Central memory CD8-positive, alpha-beta T cell (primary cell): ENCODE measurements around the gene NUP42.
"Not testable (repeated sequence)": the region's sequence is repeated elsewhere in the genome, so short reads cannot be mapped to it uniquely, and the experiment has no call there.

Experiments
- ATAC-seq: fragments of 150-1000 bp; cut with Tn5 transposase; replicated peaks from 2 replicates; pipeline ENCODE4 v1.10.0; 2022; ENCODE audit warnings: mild to moderate bottlenecking, moderate FRiP score, moderate number of reproducible peaks; ENCODE audit not compliant: poor library complexity, severe bottlenecking; ENCODE audit errors: extremely low read depth
- DNase-seq, 2 donors: peaks; one replicate each; pipeline ENCODE4 v3.0.0; 2021; ENCODE audit warnings: low spot score in 2 of 2
- H3K27ac Mint-ChIP-seq: one replicate; pipeline ENCODE4 v1.8.0; 2022; ENCODE audit warnings: low read depth, mild to moderate bottlenecking, moderate library complexity, mixed read lengths
- H3K27me3 Mint-ChIP-seq: one replicate; pipeline ENCODE4 v1.8.0; 2022; ENCODE audit warnings: mixed read lengths
- H3K36me3 Mint-ChIP-seq: one replicate; pipeline ENCODE4 v1.8.0; 2022; ENCODE audit warnings: mild to moderate bottlenecking, moderate library complexity, mixed read lengths; ENCODE audit not compliant: insufficient read depth
- H3K4me1 Mint-ChIP-seq: one replicate; pipeline ENCODE4 v1.8.0; 2022; ENCODE audit warnings: mixed read lengths
- H3K4me3 Mint-ChIP-seq: one replicate; pipeline ENCODE4 v1.8.0; 2022; ENCODE audit warnings: mild to moderate bottlenecking, moderate library complexity, mixed read lengths
- H3K9me3 Mint-ChIP-seq: one replicate; pipeline ENCODE4 v1.8.0; 2022; ENCODE audit warnings: mixed read lengths

The NUP42 gene

DNA sequence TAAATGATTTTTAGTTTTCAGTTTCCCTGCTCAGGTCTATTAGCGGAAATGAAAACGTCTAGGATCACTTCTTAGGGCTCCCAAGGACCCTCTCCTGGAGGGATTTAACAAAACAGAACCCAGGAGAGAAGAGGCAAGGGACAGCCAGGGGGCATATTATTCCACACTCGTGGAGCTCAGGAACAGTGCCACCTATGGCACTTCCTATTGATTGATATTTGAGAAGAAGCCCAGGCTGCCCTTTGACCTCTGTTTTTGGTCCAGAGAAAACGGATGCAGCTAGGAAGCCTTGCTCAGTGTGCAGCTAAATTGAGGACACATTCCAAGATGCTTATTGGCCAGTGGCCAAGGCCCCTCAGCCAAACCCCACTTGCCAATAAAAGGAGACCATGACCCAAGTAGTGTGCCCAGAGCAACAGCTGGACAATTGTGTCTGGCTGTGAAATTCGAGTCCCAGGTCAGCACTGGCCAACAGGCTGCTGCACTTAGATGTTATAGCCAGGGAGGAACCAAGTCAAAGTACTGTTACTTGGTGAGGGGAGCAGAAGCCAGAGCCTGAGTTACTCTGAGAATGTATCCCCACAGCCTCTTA, 40.7 kb downstream of the NUP42 start:
- no peak for ATAC-seq
- Mint-ChIP-seq H3K36me3 (no peaks in the 10 kb centered on the region), H3K4me1 (no peaks in the 10 kb centered on the region), H3K27ac (no peak overlapping the region), H3K27me3 (peaks cover 47% of the 10 kb centered on the region), H3K9me3 (no peaks in the 10 kb centered on the region), H3K4me3 (no peak overlapping the region)
- no peak for DNase-seq

DNA sequence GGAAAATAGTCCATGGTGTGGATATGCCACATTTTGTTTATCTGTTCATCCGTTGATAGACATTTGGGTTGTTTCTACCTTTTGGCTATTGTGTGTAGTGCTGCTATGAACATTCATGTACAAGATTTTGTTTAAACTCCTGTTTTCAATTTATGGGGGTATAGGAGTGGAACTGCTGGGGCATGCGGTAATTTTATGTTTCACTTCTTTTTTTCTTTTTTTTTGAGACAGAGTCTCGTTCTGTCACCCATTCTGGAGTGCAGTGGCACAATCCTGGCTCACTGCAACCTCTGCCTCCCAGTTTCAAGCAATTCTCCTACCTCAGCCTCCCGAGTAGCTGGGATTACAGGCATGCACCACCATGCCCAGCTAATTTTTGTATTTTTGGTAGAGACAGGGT, 42.5 kb downstream of the NUP42 start:
- H3K36me3 Mint-ChIP-seq, H3K27ac Mint-ChIP-seq, H3K4me3 Mint-ChIP-seq, DNase-seq, H3K4me1 Mint-ChIP-seq, ATAC-seq, H3K9me3 Mint-ChIP-seq: not testable (repeated sequence)
- H3K27me3 Mint-ChIP-seq: peaks cover 33% of the 10 kb centered on the region

DNA sequence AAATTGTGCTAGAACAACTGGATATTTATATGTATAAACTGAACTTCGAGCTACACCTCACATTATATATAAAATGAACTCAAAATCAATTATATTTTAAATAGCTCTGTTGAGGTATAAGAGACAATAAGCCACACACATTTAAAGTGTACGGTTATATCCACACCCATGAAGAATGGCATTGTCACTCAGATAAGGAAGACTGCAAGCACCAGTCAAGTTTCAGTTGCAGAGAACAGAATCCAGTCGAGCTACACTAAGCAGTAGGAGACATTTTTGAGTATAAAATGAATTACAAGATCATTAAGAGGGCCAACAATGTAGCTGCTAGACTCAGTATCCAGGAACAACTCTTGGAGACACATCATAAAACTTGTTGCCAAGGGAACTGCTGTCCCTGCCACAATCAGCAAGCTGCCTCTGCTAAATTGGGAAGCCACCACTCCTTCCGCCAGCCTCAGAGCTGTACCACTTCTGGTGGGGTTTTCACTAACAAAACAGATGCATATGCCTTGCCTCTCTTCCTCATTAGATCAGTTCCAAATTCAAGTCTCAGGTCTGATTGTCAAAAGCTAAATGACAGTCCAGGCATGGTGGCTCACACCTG, 45.1 kb downstream of the NUP42 start:
- Mint-ChIP-seq H3K27ac (no peak overlapping the region), H3K36me3 (no peaks in the 10 kb centered on the region), H3K4me1 (no peaks in the 10 kb centered on the region), H3K27me3 (peaks cover 19% of the 10 kb centered on the region), H3K4me3 (no peak overlapping the region), H3K9me3 (peaks cover 4% of the 10 kb centered on the region)
- DNase-seq (no peak), ATAC-seq (no peak)

DNA sequence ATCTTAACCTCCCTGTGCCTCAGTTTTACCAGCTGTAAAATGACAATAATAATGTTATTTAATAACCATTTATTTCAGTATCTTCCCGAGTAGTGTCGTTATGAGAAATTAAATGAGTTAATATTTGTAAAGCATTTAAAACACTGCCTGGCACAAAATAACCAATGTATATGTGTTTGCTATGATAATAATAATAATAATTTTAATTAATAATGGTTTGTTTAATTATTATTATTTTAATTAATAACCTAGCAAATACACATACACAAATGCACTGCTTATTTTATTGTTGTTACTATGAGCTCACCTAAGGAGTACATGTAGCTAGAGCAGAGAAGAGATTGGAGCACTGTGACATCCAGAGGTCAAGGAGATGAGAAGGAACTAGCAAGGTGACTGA, 46.6 kb downstream of the NUP42 start:
- peaks cover 2% of the 10 kb centered on the region for H3K4me1 Mint-ChIP-seq
- no peak overlapping the region for H3K27ac Mint-ChIP-seq
- H3K9me3 Mint-ChIP-seq: peaks cover 4% of the 10 kb centered on the region
- no peaks in the 10 kb centered on the region for H3K36me3 Mint-ChIP-seq
- H3K27me3 Mint-ChIP-seq: peaks cover 9% of the 10 kb centered on the region
- ATAC-seq (no peak), DNase-seq (no peak)
- H3K4me3 Mint-ChIP-seq: no peak overlapping the region

DNA sequence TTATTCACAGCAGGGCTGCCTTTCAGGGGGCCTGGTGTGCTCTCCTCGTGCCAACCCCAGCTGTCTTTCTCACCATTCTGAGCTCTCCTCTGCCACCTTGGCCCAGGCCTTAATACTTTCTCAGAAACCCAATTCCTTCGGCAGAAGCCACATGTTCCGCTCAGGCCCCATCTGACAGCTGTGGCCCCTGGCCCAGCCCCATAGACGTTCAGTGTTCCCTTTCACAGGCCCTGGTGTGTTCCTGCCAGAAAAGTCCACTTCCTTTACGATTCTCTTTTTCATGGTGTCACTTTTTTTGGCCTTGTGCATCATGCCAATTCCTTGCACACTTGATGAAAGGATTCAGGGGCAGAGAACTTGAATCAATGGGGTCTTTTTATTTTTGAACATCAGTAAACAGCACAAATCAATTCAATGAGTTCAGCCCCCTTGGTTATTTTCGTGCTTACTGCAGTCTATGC, 48.8 kb downstream of the NUP42 start:
- Mint-ChIP-seq H3K9me3 (peaks cover 4% of the 10 kb centered on the region), H3K27ac (no peak overlapping the region), H3K36me3 (no peaks in the 10 kb centered on the region), H3K4me1 (peaks cover 11% of the 10 kb centered on the region), H3K4me3 (no peak overlapping the region), H3K27me3 (no peaks in the 10 kb centered on the region)
- no peak for ATAC-seq
- DNase-seq: no peak

DNA sequence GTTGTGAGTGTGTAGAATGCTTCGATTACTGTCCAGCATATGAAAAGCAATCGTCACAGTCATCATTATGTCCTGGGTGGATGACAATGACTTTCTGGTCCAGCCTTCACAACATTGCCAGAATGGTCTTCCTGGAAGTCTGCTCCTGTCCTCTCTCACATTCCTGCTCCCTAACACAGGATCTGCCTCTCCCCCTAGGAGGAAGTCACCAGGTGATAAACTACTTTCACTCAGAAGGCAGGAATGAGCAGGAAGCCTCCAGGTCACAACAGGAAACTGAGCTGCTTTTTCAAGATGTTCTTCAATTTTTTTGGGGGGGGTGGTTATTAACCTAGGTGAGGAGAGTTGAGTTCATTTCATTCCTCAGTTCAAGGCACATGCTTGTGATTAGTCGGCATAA, 51.1 kb downstream of the NUP42 start:
- no peak overlapping the region for H3K4me3 Mint-ChIP-seq
- ATAC-seq (no peak), DNase-seq (no peak)
- H3K9me3 Mint-ChIP-seq: peaks cover 4% of the 10 kb centered on the region
- peaks cover 11% of the 10 kb centered on the region for H3K4me1 Mint-ChIP-seq
- H3K27ac Mint-ChIP-seq: no peak overlapping the region
- no peaks in the 10 kb centered on the region for H3K36me3 Mint-ChIP-seq
- H3K27me3 Mint-ChIP-seq: no peaks in the 10 kb centered on the region

DNA sequence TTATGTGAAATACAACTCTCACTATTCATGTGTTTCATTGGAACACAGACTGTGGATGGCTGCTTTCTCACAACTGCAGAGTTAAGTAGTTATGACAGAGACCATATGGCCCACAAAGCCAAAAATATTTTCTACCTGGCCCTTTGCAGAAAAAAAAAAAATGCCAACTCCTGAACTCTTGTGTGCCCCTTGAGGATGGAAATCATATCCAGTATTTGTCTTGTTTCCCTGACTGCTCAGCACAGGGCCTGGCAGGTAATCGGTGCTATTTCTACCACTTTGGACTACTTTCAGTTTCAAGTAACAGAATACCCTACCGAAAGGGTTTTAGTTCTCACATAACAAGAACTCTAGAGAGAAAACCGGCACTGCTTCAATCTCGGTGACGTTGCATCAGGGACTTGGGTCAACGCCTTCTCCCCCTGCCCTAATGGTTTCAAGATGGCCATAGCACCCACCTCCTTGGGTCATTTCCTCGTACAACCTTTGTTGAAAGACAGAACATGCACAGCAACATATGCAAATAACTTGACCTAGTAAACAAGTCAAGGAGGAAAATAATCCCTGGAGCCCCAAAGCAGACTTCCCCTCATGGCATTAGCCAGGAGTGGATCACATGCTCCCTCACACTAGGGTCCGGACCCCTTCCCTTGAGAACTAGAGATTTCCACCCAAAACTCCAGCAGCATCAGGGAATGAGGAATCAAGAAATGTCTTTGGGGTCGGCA, 52.9 kb downstream of the NUP42 start:
- no peaks in the 10 kb centered on the region for H3K9me3 Mint-ChIP-seq
- no peak overlapping the region for H3K27ac Mint-ChIP-seq
- DNase-seq (no peak), ATAC-seq (peak; percentile 54)
- no peaks in the 10 kb centered on the region for H3K27me3 Mint-ChIP-seq
- H3K4me3 Mint-ChIP-seq: peak overlapping the region; percentile 66
- no peaks in the 10 kb centered on the region for H3K36me3 Mint-ChIP-seq
- H3K4me1 Mint-ChIP-seq: peaks cover 11% of the 10 kb centered on the region

DNA sequence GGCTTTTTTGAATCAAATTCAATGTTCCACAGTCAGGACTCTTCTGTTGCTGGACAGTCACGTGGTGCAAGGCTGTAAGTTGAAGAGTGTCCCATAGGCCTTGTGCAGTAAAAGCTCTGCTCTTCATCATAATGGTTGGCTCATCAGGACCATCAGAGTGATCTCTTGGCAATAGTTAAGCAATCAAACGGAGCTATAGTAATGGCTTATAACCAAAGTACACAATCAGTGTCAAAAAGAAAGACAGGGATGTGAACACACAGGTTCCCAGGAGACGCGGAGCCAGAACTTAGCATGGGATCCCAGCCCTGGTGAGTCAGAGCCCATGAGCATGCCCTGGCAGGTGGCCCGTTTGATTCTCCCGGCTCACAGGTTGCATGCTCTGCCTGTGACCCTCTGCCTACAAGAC, 54.0 kb downstream of the NUP42 start:
- no peaks in the 10 kb centered on the region for H3K9me3 Mint-ChIP-seq
- no peaks in the 10 kb centered on the region for H3K27me3 Mint-ChIP-seq
- H3K36me3 Mint-ChIP-seq: no peaks in the 10 kb centered on the region
- DNase-seq (no peak), ATAC-seq (no peak)
- H3K4me3 Mint-ChIP-seq: no peak overlapping the region
- peaks cover 11% of the 10 kb centered on the region for H3K4me1 Mint-ChIP-seq
- H3K27ac Mint-ChIP-seq: no peak overlapping the region

DNA sequence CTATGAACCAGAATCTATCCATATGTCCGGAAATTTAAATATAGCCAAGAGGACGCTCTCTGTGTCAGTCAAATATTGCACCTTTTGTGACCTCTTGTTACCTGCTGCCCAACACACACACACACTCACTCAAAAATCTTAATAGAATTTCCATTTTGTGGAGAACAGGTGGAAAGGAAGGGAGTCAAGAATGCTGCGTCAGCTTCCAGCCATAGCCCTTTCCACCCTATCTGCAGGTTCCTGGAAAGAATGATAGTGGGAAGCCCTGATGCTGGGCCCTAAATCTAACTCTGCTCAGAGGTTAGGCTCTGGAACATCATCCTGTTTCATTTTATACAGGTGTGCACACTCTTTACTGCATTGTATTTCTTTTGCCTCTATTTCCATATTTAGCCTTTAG, 55.2 kb downstream of the NUP42 start:
- Mint-ChIP-seq H3K36me3 (no peaks in the 10 kb centered on the region), H3K4me3 (no peak overlapping the region), H3K4me1 (peaks cover 11% of the 10 kb centered on the region), H3K9me3 (no peaks in the 10 kb centered on the region), H3K27me3 (peaks cover under 1% of the 10 kb centered on the region), H3K27ac (no peak overlapping the region)
- ATAC-seq: no peak
- DNase-seq: no peak

DNA sequence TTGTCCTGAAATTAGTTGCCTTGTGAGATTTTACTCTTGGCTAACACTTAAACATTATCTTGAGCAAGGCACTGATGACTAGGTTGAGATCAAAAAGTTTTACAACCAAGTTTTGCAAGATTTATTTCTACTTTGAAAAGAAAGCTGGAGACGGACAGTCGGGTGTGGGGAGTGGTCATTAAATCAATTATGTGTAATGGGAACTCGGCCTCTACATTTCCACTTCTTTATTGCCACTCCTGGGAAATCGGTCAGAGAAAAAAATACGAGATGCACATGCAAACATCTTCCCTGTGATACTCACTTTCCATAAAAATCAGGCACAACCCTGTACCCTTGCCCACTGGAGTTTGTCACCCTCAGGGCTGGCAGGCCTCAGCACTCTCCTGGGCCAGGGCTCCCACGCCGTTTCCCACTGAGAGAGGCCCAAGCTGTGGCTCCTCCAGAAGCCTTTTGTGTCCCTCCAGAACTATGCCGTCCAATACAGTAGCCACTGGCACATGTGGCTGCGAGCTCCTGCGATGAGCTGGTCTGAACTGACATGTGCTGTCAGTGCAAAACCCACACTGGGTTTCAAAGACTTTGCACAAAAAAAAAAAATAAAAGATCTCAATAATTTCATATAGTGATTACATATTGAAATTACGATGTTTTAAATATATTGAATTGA, 57.3 kb downstream of the NUP42 start:
- ATAC-seq (no peak), DNase-seq (no peak)
- Mint-ChIP-seq H3K4me3 (no peak overlapping the region), H3K27me3 (peaks cover 22% of the 10 kb centered on the region), H3K27ac (no peak overlapping the region), H3K36me3 (no peaks in the 10 kb centered on the region), H3K9me3 (no peaks in the 10 kb centered on the region), H3K4me1 (peaks cover 7% of the 10 kb centered on the region)

DNA sequence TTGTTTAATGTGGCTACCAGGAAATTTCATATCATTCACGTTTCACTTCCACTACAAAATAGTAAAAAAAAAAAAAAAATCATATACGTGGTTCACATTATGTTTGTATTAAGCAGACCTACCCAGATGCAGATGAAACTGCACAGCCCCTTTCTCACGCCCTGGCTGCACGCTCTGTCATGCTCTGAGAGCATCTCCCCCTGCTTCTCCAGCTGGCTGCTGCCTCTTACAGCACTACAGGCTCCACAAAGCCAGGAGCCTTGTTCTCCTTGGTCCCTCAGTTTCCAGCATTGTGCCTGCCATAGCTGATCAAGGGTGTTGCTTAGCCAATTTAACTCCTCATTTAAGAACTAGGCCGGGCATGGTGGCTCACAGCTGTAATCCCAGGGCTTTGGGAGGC, 57.9 kb downstream of the NUP42 start:
- Mint-ChIP-seq H3K36me3 (no peaks in the 10 kb centered on the region), H3K27me3 (peaks cover 28% of the 10 kb centered on the region), H3K4me1 (peaks cover 5% of the 10 kb centered on the region), H3K27ac (no peak overlapping the region), H3K4me3 (no peak overlapping the region), H3K9me3 (no peaks in the 10 kb centered on the region)
- DNase-seq (no peak), ATAC-seq (no peak)

DNA sequence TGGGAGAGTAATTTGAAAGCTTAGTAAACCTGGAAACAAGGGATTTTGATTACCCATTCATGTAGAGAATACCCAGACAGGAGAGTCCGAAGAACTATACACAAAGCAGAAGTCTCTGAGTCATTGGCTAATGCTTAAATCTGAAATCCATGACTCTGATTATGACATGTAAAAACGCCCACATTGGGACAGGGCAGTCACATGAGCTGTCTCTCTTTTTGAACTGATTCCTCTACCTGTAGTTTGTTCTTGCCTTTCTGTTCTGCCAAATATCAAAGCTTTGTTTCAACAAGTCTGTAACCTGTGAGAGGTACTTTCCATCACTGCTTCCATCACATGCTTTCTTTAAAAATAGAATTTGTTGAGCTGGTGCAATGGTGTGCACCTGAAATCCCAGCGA, 60.5 kb downstream of the NUP42 start:
- ATAC-seq: no peak
- Mint-ChIP-seq H3K9me3 (no peaks in the 10 kb centered on the region), H3K4me1 (no peaks in the 10 kb centered on the region), H3K4me3 (no peak overlapping the region), H3K27me3 (peaks cover 52% of the 10 kb centered on the region), H3K27ac (no peak overlapping the region), H3K36me3 (no peaks in the 10 kb centered on the region)
- DNase-seq: no peak

DNA sequence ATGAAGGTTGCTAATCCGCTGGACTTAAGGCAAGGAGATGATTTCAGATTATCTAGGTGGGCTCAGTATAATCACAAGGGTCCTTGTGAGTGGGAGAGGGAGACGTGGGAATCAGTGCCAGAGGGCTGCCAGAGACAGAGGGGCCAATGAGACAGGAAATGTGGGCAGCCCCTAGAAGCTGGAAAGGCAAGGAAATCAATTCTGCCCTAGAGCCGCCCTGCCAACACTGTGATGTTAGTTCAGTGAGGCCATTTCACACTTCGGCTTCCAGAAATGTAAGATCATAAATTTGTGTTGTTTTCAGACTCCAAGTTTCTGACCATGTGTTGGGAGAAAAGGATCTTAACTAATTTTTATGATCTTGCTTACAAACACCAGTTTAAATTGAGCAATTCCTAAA, 61.1 kb downstream of the NUP42 start:
- no peaks in the 10 kb centered on the region for H3K4me1 Mint-ChIP-seq
- no peaks in the 10 kb centered on the region for H3K9me3 Mint-ChIP-seq
- H3K27me3 Mint-ChIP-seq: peaks cover 58% of the 10 kb centered on the region
- ATAC-seq: no peak
- no peak overlapping the region for H3K27ac Mint-ChIP-seq
- no peaks in the 10 kb centered on the region for H3K36me3 Mint-ChIP-seq
- DNase-seq: no peak
- H3K4me3 Mint-ChIP-seq: no peak overlapping the region
